Activated CD8-positive, alpha-beta T cell treated with anti-CD3 and anti-CD28 coated beads for 36 hours (primary cell): ENCODE results near the gene ZNF195. TPM values are rescaled to one million over a fixed set of nuclear protein-coding genes. Genes with fewer than 3 reads are reported as not detected.
"Not testable (repeated sequence)": the region's sequence is repeated elsewhere in the genome, so short reads cannot be mapped to it uniquely, and the experiment has no call there.

Experiments used
- ATAC-seq: fragments of 200-7000 bp; cut with Tn5 transposase; one replicate; pipeline ENCODE4 v1.10.0; 2021; ENCODE audit warnings: mild to moderate bottlenecking, moderate library complexity
- CTCF ChIA-PET: fragments of 350-600 bp; sonication (Branson Sonifier 250); formaldehyde crosslinking; loops from one replicate; lab custom pipeline; 2021; ENCODE audit warnings: antibody characterized with exemption; lab: Charles Lee
- POLR2A ChIA-PET: fragments of 350-600 bp; sonication (Branson Sonifier 250); formaldehyde crosslinking; loops from one replicate; lab custom pipeline; 2021; ENCODE audit warnings: antibody characterized with exemption; lab: Charles Lee
- DNase-seq: peaks from one replicate; pipeline ENCODE4 v3.0.0-alpha.2; 2020
- H3K27ac Mint-ChIP-seq: one replicate; pipeline ENCODE4 v1.8.0; 2021; ENCODE audit warnings: mild to moderate bottlenecking, mixed read lengths
- H3K27me3 Mint-ChIP-seq: one replicate; pipeline ENCODE4 v1.8.0; 2021; ENCODE audit warnings: mixed read lengths
- H3K36me3 Mint-ChIP-seq: one replicate; pipeline ENCODE4 v1.8.0; 2021; ENCODE audit warnings: low read depth, mixed read lengths
- H3K4me1 Mint-ChIP-seq: one replicate; pipeline ENCODE4 v1.8.0; 2021; ENCODE audit warnings: low read depth, mixed read lengths
- H3K4me3 Mint-ChIP-seq: one replicate; pipeline ENCODE4 v1.8.0; 2021; ENCODE audit warnings: mild to moderate bottlenecking, moderate library complexity, mixed read lengths
- H3K9me3 Mint-ChIP-seq: one replicate; pipeline ENCODE4 v1.8.0; 2021; ENCODE audit warnings: mixed read lengths
- intact Hi-C: fragments of 100-400 bp; cut with micrococcal nuclease; formaldehyde crosslinking; loops from one replicate; pipeline ENCODE4 v1.10.0; 2022
- total RNA-seq, 2 experiments: library from RNA; stranded (reverse); gene quantifications; one replicate each; pipeline ENCODE4 v1.2.3, GENCODE V29; 2021
- TF ChIP-seq, protein P1 (sequence below): fragments of 200-600 bp; IDR thresholded peaks from one replicate; pipeline ENCODE4 v1.8.0; 2022; ENCODE audit warnings: antibody characterized with exemption, mild to moderate bottlenecking

ZNF195 gene
- total RNA-seq, 2 experiments from 2014 or later, result 34.3 to 37.6 TPM

DNA sequence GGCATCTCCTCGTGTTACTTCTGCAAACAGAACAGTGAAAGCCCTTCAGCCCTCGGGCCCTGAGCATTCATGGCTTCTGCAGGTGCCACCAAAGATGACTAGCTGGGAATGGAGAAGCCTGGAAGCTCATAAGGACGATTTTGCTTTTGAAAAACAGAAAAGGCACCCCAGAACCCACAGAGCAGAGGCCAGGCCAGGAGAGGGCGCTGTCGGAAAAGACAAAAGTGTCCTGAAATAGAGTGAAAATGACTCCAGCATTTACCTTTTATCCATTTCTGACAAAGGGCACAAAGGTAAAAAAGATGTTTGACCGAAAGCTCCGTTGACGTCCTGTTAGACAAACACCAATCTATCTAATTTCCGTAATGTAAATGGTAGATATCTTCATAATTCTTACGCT, 37.6 kb downstream of the ZNF195 start:
- peaks cover 30% of the 10 kb centered on the region for H3K27me3 Mint-ChIP-seq
- TF ChIP-seq, protein P1, sequence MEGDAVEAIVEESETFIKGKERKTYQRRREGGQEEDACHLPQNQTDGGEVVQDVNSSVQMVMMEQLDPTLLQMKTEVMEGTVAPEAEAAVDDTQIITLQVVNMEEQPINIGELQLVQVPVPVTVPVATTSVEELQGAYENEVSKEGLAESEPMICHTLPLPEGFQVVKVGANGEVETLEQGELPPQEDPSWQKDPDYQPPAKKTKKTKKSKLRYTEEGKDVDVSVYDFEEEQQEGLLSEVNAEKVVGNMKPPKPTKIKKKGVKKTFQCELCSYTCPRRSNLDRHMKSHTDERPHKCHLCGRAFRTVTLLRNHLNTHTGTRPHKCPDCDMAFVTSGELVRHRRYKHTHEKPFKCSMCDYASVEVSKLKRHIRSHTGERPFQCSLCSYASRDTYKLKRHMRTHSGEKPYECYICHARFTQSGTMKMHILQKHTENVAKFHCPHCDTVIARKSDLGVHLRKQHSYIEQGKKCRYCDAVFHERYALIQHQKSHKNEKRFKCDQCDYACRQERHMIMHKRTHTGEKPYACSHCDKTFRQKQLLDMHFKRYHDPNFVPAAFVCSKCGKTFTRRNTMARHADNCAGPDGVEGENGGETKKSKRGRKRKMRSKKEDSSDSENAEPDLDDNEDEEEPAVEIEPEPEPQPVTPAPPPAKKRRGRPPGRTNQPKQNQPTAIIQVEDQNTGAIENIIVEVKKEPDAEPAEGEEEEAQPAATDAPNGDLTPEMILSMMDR, result peak; percentile 91
- no peak overlapping the region for H3K27ac Mint-ChIP-seq
- peaks cover 5% of the 10 kb centered on the region for H3K36me3 Mint-ChIP-seq
- CTCF ChIA-PET, result interaction anchor here (0.6 to 4.4 kb wide), 18 partner anchors 8 to 99 kb away, joined by 3 to 67 read pairs (median 6); partner anchors contain the start of gene ZNF195
- DNase-seq, result peak; percentile 88
- peak; percentile 56 for ATAC-seq
- intact Hi-C loops, result loop anchor here (10.0 kb wide), 1 partner anchor 64 kb away; no protein-coding TSS in a partner anchor
- H3K4me3 Mint-ChIP-seq, result no peak overlapping the region
- POLR2A ChIA-PET, result interaction anchor here (0.6 kb wide), 1 partner anchor 20 kb away, joined by 3 read pairs; no protein-coding TSS in a partner anchor
- peaks cover 3% of the 10 kb centered on the region for H3K4me1 Mint-ChIP-seq
- no peaks in the 10 kb centered on the region for H3K9me3 Mint-ChIP-seq

DNA sequence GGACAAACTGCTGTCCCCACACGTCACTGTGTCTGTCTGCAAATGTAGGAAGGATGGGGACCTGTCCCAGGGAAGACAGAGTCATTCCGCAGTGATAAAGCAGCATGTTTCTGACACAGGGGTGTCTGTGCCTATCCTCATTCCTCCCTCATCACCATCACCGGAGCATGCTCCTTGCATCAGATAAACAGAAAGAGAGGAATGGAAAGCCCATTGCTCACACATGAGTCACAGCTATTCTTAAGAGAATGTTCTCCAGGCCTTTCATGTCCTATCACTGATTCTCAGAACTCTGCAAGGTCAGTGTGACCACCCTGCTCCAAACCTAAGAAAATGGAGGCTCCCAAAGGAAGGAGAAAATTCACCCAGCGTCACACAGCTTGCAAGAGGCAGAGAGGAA, 38.9 kb downstream of the ZNF195 start:
- no peak overlapping the region for H3K27ac Mint-ChIP-seq
- ChIA-PET POLR2A (no interaction called here), CTCF (interaction anchor here (2.0 to 4.4 kb wide), 3 partner anchors 41 to 73 kb away, joined by 15 to 67 read pairs (median 32); partner anchors contain the start of gene ZNF195)
- DNase-seq (no peak), ATAC-seq (no peak)
- H3K27me3 Mint-ChIP-seq, result peaks cover 30% of the 10 kb centered on the region
- no peaks in the 10 kb centered on the region for H3K4me1 Mint-ChIP-seq
- TF ChIP-seq, protein P1, result no peak
- no peak overlapping the region for H3K4me3 Mint-ChIP-seq
- no peaks in the 10 kb centered on the region for H3K9me3 Mint-ChIP-seq
- intact Hi-C loops, result loop anchor here (10.0 kb wide), 1 partner anchor 65 kb away; no protein-coding TSS in a partner anchor
- no peaks in the 10 kb centered on the region for H3K36me3 Mint-ChIP-seq

- no peak overlapping the region for H3K4me3 Mint-ChIP-seq
- H3K27me3 Mint-ChIP-seq, result peaks cover 30% of the 10 kb centered on the region
- no peak overlapping the region for H3K27ac Mint-ChIP-seq
- no peaks in the 10 kb centered on the region for H3K9me3 Mint-ChIP-seq
- intact Hi-C loops, result no loop called here
- H3K36me3 Mint-ChIP-seq, result no peaks in the 10 kb centered on the region
- no peaks in the 10 kb centered on the region for H3K4me1 Mint-ChIP-seq
- CTCF ChIA-PET, result interaction anchor here (4.4 kb wide), 1 partner anchor 68 kb away, joined by 67 read pairs; no protein-coding TSS in a partner anchor
- DNase-seq (no peak), ATAC-seq (no peak)
- POLR2A ChIA-PET, result interaction anchor here (0.7 kb wide), 1 partner anchor 57 kb away, joined by 3 read pairs; no protein-coding TSS in a partner anchor
- TF ChIP-seq, protein P1, result no peak
Measured at GRCh38 chr11:3339340-3339624, 39.7 kb downstream of the ZNF195 start.

GRCh38 chr11:3338569-3339339, 40.2 kb downstream of the ZNF195 start:
- H3K36me3 Mint-ChIP-seq, result no peaks in the 10 kb centered on the region
- intact Hi-C loops, result no loop called here
- ATAC-seq (no peak), DNase-seq (no peak)
- POLR2A ChIA-PET, result interaction anchor here (0.7 kb wide), 1 partner anchor 57 kb away, joined by 3 read pairs; no protein-coding TSS in a partner anchor
- H3K4me1 Mint-ChIP-seq, result no peaks in the 10 kb centered on the region
- H3K9me3 Mint-ChIP-seq, result no peaks in the 10 kb centered on the region
- H3K27me3 Mint-ChIP-seq, result peaks cover 30% of the 10 kb centered on the region
- H3K4me3 Mint-ChIP-seq, result no peak overlapping the region
- no peak overlapping the region for H3K27ac Mint-ChIP-seq
- CTCF ChIA-PET, result interaction anchor here (4.4 kb wide), 1 partner anchor 69 kb away, joined by 67 read pairs; no protein-coding TSS in a partner anchor
- TF ChIP-seq, protein P1, result no peak

- intact Hi-C loops, H3K4me1 Mint-ChIP-seq, H3K4me3 Mint-ChIP-seq, H3K27ac Mint-ChIP-seq, DNase-seq, POLR2A ChIA-PET, CTCF ChIA-PET, H3K9me3 Mint-ChIP-seq, ATAC-seq, H3K36me3 Mint-ChIP-seq: not testable (repeated sequence)
- H3K27me3 Mint-ChIP-seq, result peaks cover 27% of the 10 kb centered on the region
Measured at GRCh38 chr11:3336420-3336819, 42.5 kb downstream of the ZNF195 start.

DNA sequence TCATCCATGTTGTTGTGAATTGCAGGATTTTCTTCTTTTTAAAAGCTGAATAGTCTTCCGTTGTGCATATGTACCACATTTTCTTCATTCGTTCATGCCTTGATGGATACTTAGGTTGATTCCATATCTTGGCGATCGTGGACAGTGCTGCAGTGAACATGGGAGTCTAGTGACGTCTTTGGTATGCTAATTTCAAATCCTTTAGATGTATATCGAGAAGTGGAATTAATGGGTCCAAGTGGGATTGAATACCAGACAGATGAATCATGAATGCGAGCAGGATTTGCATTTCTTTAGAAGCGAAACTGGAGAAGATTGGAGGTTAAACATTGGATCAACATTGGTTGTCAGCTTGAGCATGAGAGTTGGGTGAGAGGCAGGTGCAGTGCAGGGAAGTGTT, 45.8 kb downstream of the ZNF195 start:
- POLR2A ChIA-PET, H3K9me3 Mint-ChIP-seq, H3K4me1 Mint-ChIP-seq, H3K36me3 Mint-ChIP-seq, intact Hi-C loops, CTCF ChIA-PET, DNase-seq, ATAC-seq, H3K4me3 Mint-ChIP-seq, H3K27me3 Mint-ChIP-seq, H3K27ac Mint-ChIP-seq: not testable (repeated sequence)

DNA sequence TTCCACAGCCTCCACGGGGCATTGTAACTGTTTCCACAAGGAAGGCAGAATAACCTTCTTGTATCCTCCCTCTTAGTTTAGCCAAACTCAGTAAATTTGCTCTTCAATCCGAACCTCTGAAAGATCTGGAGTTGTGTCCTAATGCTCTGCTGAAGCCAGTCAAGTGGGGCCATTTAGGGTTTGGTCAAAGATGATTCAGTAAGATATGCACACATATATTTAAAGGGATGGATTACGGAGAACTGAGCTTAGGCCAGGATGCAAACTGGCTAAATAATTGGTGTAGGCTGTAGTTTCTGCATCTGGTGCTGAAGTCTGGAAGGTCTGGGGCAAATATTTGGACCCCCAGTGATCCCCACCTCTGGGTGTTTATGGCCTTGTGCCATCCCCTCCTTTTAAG, 47.9 kb downstream of the ZNF195 start:
- H3K4me1 Mint-ChIP-seq, H3K36me3 Mint-ChIP-seq, DNase-seq, H3K27me3 Mint-ChIP-seq, H3K27ac Mint-ChIP-seq, ATAC-seq, H3K9me3 Mint-ChIP-seq, CTCF ChIA-PET, POLR2A ChIA-PET, intact Hi-C loops, H3K4me3 Mint-ChIP-seq: not testable (repeated sequence)

DNA sequence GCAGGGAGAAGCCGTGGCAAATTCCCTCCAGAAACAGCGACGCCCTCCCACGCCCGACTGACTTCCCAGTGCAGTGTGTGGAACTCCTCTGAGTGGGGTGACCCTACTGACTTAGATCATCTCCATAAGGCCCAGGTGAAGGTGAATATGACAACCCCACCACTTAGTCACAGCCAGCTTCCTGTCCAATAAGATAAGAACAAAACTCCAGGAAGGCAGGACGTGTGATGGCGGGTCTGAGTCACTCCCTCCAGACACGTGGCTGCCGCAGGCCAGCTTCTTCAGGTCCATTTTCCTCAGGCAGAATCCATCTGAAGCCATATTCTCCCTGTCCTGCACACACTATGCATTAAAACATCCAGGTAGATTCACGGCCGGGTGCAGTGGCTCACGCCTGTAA, 48.9 kb downstream of the ZNF195 start:
- CTCF ChIA-PET, POLR2A ChIA-PET, H3K27me3 Mint-ChIP-seq, H3K9me3 Mint-ChIP-seq, intact Hi-C loops, DNase-seq, H3K27ac Mint-ChIP-seq, ATAC-seq, H3K36me3 Mint-ChIP-seq, H3K4me3 Mint-ChIP-seq, H3K4me1 Mint-ChIP-seq: not testable (repeated sequence)
